Stimulated activated CD8-positive, alpha-beta memory T cell treated with anti-CD3 and anti-CD28 coated beads, Interleukin-4, amount 100 ng/mL, for 1 hour (primary cell): Measurements from ENCODE around the gene COL19A1.

Source experiments
- DNase-seq, 2 donors: peaks; one replicate each; pipeline ENCODE4 v3.0.0-alpha.2; 2020; ENCODE audit warnings: low read depth in 2 of 2, low spot score in 1 of 2

COL19A1 gene

GRCh38 chr6:70119218-70119835 is 253.0 kb downstream of the COL19A1 start:
- DNase-seq: no peak

GRCh38 chr6:70124443-70124842 is 258.1 kb downstream of the COL19A1 start:
- no peak for DNase-seq

GRCh38 chr6:70124882-70125545 is 258.7 kb downstream of the COL19A1 start:
- no peak for DNase-seq

- no peak for DNase-seq
Observed at GRCh38 chr6:70125602-70126001, 259.2 kb downstream of the COL19A1 start.

- DNase-seq: no peak
Observed at GRCh38 chr6:70129341-70129740, 263.0 kb downstream of the COL19A1 start.

- DNase-seq: no peak
Observed at GRCh38 chr6:70130865-70131264, 264.5 kb downstream of the COL19A1 start.

- DNase-seq: no peak
Observed at GRCh38 chr6:70131528-70131927, 265.2 kb downstream of the COL19A1 start.

GRCh38 chr6:70133246-70133645 is 266.9 kb downstream of the COL19A1 start:
- no peak for DNase-seq

- no peak for DNase-seq
Observed at GRCh38 chr6:70134542-70134941, 268.2 kb downstream of the COL19A1 start.

- no peak for DNase-seq
Observed at GRCh38 chr6:70135219-70136160, 269.1 kb downstream of the COL19A1 start.

- DNase-seq: no peak
Observed at GRCh38 chr6:70136996-70137395, 270.6 kb downstream of the COL19A1 start.

GRCh38 chr6:70140496-70140895 is 274.1 kb downstream of the COL19A1 start:
- no peak for DNase-seq

- no peak for DNase-seq
Observed at GRCh38 chr6:70142034-70142433, 275.7 kb downstream of the COL19A1 start.

- no peak for DNase-seq
Observed at GRCh38 chr6:70145178-70145577, 278.8 kb downstream of the COL19A1 start.

GRCh38 chr6:70149209-70149788 is 282.9 kb downstream of the COL19A1 start:
- DNase-seq: no peak

GRCh38 chr6:70150521-70150920 is 284.2 kb downstream of the COL19A1 start:
- DNase-seq: no peak

- no peak for DNase-seq
Observed at GRCh38 chr6:70151616-70152015, 285.3 kb downstream of the COL19A1 start.

GRCh38 chr6:70152786-70153185 is 286.4 kb downstream of the COL19A1 start:
- DNase-seq: no peak

- no peak for DNase-seq
Observed at GRCh38 chr6:70157086-70157485, 290.7 kb downstream of the COL19A1 start.

- DNase-seq: no peak
Observed at GRCh38 chr6:70160276-70160675, 293.9 kb downstream of the COL19A1 start.

- DNase-seq: no peak
Observed at GRCh38 chr6:70162972-70163371, 296.6 kb downstream of the COL19A1 start.

GRCh38 chr6:70163795-70164194 is 297.4 kb downstream of the COL19A1 start:
- no peak for DNase-seq
